ENCODE results near the gene ARL6IP1.
"Not testable (repeated sequence)": the region's sequence is repeated elsewhere in the genome, so short reads cannot be mapped to it uniquely, and the experiment has no call there.

Gene ARL6IP1

DNA sequence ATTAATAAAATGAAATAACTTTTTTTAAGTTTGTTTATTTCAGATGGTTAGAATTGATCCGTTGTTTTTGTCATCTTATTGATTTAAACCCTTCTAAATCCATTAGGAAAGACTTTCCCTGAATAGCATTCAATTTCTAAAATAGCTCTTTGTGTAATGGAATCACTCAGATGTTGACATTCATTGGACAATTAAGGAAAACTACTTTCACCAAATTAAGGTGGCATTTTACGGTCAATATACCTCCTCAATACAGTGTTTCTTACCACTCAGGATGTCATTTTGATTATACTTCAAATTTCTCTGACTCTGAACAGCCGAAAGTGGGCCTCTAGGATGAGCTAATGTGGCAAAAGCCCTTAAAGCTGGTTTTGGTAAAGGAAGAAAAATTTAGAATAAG, 1.8 kb downstream of the ARL6IP1 start:
- no peak for DNase-seq (ENCODE audit: low read depth)

DNA sequence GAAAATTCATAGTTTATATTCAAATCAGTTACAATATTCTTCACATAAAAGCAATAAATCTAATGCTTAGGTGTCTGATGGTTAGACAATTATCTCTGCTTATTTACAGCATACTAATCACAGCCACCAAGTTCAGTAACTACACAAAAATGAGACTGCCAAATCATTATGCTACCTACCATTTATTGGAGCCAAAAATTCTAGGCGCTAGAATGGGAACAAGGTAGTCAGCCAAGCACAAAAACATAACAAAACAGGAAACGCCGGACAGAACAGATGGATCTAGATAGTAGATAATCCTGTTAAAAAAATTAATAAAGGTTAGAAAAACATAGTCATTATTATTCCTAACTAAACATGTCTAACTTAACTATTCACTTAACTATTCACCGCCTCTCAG, 3.6 kb downstream of the ARL6IP1 start:
- no peak for DNase-seq (ENCODE audit: low read depth)

DNA sequence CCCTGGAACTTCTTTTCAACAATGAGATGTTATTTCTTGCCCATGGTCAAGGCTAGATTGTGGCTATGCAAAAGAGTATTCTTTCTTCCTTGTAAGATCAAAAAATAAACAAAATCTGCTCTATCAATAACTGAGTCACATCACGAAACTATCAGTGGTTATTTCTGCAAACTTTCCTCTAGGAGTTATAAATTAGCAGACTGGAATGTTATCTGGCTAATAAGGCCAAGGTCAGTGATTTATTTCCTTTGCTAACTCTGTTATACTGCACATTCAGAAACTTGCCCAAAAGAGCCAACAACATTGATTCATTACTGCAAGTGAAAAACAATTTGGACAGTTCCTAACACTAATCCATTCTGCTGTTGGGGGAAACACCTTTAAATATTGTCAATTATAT, 5.0 kb downstream of the ARL6IP1 start:
- DNase-seq (ENCODE audit: low read depth), result no peak

DNA sequence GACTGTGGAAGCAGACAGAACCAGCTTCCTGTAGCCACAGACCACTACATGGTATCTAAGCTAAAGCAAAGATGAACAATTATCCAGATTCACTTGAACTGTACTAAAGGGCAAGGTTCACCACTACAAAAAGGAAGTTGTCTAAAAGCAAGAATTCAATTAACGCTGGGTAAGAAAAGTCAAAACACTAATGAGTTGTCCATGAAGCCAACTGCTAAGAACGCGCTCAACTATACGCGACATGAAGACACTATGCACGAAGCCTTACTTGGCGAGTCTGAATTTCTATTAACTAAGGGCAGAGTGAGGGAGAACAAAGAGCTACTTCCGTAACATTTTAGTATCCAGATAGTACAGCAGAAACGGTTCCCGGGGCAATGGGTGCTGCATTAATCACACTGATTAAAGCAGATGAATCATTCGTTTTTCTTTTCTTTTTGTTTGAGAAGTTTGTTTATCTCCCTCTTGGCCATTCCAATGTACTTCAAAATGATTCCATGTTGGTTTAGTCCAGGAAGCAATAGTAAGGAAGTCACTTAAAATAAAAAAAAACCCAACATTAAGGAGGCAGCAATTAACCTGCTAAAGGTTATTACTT, 8.4 kb downstream of the ARL6IP1 start:
- no peak for DNase-seq (ENCODE audit: low read depth)

DNA sequence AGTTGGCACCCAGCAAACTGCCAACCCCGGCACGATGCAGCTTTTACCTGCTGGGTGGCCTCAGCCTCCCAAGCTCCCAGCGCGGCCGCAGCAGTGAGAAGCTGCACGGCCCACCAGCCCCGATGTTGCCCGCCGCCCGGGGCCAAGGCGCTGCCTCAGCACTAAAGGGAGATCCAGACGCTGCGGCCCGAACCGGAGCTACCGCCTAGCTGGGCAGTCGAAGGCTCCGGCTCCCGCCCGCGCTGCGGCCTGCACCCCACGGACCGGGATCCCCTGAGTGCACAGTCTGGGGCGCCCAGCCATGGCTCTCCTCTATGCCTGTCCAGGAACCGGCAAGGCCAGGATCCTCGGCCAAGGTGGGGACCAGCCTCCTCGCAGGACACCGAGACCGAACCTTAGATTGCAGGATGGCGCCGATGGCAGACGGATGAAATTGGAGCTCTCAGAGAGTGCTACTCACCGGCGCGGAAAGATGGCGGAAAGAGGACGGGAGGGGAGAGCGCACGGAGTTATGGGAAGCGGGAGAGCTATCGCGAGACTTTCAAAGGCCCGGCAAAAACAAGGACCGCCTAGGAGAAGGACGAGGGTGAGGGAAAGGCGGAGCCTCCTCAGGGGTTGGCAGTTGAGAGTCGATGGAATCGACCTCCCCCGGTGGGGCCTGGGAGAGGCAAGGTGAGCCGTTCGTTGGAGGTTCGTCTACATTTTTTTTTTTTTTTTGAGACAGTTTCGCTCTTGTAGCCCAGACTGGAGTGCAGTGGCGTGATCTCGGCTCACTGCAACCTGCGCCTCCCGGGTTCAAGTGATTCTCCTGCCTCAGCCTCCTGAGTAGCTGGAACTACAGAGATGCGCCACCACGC, 11.3 kb downstream of the ARL6IP1 start, which contains the start of gene RPS15A:
RPS15A (minus strand) TSS at position 485 of the 857 bp plus-strand sequence. CDS start 1,221 bp downstream, outside the sequence.
- peak; percentile 83 for DNase-seq (ENCODE audit: low read depth)

DNA sequence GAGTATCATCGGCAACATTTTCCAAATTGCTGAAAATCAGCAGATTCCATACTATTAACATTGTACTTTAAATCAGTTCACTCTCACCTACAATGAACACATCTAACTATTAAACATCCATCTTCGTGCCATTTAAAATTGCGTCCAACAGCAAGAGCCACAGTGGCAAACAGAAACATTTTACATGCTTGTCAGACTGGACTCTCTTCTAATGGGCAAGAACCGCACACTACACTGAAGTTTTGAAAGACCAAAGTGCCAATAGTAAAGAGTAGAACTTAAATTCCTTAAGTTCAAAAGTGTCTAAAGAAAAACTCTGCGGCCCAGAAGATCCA, 11.9 kb downstream of the ARL6IP1 start:
- no peak for DNase-seq (ENCODE audit: low read depth)

DNA sequence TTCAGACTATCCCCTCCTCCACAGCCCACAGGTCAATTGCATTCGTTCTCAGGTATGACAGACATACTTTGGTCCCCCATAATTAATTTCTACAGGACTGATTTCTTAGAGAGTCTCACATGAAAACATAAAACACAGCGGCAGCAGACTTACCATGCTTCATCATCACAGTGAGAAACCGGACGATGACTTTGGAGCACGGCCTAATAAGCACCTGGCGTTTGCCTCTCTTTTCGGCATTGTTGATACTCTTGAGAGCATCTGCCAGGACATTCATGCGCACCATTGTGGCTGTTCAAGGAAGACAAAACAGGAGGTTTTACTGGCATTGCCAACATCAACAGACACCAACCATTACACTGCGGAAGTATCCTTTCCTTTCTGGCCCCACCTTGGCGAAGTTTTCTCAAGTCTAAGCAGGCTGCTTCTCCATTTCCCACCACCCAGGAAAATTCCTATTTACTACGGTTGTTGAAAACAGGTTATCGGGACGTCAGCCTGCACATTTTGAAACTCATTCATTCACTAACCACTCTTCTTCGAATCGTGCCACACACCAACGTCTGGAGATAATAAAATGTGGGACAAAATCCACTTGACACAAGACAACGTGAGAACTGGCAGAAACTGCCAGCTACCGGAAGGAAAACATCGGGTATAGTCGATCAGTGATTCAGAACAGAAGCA, 12.4 kb downstream of the ARL6IP1 start:
- DNase-seq (ENCODE audit: low read depth), result no peak

DNA sequence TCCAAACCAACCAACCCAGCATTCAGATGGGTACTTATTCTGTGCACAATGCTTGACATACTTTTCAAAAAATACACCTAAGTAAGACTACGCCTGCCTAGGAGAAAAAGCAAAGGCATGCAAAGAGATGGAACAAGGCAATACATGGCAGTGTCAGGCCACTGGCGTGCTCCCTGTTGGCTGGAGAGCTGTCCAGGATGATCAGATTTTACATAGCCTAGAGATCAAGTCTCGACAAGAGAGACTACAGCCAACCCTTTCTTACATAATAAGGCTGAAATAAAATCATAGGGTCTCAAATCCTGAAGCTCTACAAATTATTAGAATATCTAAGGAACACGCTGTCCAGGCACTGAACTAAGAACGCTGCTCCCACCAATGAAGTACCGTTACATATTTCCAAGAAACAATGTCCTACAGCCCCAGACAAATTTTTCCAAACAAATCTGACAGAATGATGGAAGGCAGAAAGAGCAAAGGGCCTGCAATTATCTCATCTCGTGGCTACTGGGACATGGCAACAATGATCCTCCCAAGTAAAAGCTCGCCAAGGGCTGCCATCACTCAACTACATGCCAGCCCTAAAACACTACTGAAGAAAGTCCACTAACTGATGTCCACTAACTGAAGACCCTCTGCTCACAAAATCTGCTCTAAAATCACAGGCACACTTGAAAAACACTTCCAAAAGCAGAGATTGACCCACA, 16.3 kb downstream of the ARL6IP1 start:
- DNase-seq (ENCODE audit: low read depth), result no peak

DNA sequence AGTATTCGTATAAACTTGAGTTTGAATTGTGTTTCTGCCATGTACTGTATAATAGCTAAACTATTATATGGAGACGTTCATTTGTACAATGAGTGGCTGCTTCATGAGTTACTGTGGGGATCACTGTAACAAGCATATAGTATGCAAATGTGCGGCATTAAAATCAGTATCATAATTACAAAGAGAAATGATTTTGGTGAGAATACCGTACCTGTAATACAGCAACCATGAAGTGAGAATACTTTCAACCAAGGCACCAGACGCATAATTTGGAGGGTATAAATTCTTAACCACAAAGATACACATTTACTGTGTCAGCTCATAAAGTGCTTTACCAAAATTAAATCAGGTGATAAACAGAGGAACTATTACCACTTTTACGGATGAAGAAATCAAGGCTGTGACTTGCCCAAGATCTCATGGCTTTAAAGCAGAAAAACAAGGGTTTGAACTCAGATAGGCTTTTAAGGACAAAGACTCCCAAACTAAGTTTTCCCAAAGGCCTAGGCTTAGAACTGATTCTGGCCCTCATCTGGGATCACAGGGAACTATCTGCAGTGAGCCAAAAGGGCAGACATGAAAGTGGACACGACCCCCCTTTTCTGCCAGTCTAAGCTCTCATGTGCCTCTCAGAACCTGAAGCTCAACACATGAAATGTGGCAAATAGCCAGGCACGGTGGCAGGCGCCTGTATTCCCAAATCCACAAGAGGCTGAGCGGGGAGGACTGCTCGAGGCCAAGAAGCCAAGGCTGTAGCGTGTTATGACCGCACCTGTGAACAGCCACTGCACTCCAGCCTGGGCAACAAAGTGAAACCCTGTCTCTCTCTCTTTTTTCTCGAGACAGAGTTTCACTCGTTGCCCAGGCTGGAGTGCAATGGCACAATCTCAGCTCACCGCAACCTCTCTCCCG, 17.7 kb downstream of the ARL6IP1 start:
- no peak for DNase-seq (ENCODE audit: low read depth)

DNA sequence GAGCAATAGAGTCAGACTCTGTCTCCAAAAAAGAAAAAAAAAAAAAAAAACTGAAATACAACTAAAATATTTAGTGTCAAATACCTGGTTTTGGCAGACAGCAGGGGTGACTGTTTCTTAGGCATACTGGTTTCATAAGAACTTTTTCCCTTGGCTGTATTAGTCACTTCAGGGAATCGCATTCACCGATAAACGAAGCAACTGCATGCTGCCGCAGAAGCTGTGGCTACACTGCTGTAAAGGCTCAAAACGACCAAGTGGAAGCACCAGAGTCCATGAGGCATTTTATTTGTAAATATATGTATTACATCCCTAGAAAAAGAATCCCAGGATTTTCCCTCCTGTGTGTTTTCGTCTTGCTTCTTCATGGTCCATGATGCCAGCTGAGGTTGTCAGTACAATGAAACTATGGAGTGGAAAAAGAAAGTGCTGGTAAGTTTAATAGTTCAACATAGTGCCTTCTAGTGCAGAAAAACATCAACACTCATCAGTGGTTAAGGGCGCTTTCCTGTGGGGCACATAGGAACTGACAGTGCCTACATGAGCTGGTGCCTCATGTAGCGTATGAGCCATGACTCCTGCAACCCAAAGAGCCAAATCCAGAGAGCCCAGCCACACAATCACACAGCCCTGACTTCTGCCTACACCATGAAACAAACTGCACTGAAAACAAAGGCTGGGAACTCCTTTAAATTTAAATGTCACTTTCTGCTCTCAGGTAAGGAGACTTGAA, 18.5 kb downstream of the ARL6IP1 start:
- DNase-seq (ENCODE audit: low read depth), result no peak

DNA sequence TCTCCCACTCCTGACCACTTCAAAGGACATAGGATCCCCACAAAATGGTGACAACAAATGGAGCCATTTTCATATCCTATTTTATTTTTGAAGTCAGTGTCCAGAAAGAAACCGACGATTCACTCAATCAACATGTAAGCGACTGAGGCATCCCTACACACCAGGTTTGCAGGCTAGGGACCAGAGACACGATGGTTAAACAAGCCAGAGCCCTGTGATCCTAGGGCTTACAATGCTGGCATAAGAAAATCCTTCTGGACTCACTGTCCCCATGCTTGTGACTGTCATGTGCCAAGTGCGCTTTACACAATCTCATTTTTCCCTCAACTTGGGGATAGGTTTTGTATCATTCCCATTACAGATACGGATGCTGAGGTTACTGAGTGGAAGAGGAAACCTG, 20.1 kb downstream of the ARL6IP1 start:
- DNase-seq (ENCODE audit: low read depth), result not testable (repeated sequence)

DNA sequence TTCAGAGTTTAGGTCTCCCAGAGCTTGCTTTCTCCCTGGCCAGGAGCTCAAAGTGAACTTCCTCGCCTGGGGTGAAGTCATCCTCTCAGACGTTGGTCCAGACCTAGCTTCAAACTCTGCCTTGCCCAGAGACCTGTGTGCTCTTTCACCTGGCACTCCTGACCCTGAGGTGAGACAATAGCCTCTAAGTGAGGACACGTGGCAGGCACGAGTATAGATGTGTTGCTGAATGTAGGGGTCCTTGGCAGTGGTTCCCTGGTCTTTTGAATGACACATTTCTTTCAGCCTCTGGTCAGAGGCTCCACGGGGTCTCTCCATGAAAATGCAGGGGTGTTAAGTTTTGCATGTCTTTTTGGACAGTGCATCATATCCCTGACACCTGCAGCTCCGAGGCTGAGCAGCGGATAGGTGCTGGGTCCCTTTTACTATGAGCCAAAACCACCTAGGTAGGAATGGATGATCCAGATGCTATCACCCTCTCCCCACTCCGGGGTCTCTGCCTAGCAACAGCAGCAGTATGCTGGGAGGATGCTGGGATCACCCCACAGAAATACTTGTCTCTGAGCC, 20.8 kb downstream of the ARL6IP1 start:
- not testable (repeated sequence) for DNase-seq (ENCODE audit: low read depth)

DNA sequence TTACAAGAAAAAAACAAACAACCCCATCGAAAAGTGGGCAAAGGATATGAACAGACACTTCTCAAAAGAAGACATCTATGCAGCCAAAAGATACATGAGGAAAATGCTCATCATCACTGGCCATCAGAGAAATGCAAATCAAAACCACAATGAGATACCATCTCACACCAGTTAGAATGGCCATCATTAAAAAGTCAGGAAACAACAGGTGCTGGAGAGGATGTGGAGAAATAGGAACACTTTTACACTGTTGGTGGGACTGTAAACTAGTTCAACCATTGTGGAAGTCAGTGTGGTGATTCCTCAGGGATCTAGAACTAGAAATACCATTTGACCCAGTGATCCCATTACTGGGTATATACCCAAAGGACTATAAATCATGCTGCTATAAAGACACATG, 23.7 kb downstream of the ARL6IP1 start:
- not testable (repeated sequence) for DNase-seq (ENCODE audit: low read depth)

DNA sequence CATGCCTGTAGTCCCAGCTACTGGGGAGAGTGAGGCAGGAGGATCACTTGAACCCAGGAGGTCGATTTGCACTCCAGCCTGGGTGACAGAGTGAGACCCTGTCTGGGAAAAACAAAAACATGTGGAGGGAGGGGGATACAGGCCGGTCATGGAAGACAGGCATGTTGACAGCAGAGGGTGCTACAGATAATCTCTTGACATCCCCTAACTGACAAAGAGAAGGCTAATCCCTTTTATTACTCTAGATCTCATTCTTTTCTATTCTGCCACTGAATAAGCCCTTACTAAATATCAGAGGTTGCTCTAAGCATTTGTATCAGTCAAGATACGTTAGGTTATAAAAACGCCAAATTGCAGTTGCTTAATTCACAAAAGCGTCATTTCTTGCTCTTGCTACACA, 25.0 kb downstream of the ARL6IP1 start:
- not testable (repeated sequence) for DNase-seq (ENCODE audit: low read depth)

DNA sequence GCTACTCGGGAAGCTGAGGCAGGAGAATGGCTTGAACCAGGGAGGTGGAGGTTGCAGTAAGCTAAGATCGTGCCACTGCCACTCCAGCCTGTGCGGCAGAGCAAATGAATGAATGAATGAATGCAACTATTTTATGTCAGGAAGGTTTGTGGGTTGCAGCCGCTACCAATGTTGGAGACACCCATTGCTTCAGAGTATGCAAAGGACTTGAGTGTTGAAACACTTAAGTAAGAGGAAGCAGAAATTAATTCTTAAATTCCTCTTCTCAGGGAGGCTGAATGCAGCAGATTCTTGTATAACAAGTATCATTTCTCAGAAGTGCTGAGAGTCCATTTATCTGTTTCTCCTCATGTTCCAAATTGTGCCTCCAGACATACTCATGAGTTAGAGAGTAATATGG, 26.7 kb downstream of the ARL6IP1 start:
- not testable (repeated sequence) for DNase-seq (ENCODE audit: low read depth)

DNA sequence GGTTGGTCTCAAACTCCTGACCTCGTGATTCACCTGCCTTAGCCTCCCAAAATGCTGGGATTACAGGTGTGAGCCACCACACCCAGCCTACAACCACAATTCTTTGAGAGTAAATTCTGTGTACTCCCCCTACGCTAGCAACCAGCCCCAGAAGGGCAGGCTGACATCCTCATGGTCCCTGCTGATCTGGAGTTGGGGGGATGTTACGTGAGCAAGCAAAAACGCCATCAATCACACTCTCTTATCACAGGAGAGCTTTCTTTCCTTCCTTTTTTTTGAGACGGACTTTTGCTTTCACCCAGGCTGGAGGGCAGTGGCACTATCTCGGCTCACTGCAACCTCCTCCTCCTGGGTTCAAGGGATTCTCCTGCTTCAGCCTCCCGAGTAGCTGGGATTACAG, 29.2 kb downstream of the ARL6IP1 start:
- DNase-seq (ENCODE audit: low read depth), result not testable (repeated sequence)

DNA sequence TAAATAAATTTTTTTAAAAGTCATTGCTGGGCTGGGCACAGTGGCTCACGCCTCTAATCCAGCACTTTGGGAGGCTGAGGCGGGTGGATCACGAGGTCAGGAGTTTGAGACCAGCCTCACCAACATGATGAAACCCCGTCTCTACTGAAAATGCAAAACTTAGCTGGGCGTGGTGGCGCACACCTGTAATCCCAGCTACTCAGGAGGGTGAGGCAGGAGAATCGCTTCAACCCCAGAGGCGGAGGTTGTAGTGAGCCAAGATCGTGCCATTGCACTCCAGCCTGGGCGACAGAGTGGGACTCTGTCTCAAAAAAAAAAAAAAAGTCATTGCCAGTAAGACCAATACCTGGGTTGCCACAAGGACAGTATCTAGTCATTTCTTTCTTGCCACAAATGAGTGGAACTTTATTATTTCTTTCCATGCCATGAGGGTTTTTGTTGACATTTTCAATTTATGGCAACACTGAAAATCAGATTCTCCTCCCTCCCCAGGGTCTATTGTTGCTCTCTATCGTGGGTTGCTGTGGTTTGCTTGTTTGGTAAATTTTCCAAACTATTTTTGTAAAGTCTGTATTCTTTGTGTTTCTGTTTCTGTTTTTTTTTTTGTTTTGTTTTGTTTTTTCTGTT, 30.9 kb downstream of the ARL6IP1 start:
- DNase-seq (ENCODE audit: low read depth), result not testable (repeated sequence)

DNA sequence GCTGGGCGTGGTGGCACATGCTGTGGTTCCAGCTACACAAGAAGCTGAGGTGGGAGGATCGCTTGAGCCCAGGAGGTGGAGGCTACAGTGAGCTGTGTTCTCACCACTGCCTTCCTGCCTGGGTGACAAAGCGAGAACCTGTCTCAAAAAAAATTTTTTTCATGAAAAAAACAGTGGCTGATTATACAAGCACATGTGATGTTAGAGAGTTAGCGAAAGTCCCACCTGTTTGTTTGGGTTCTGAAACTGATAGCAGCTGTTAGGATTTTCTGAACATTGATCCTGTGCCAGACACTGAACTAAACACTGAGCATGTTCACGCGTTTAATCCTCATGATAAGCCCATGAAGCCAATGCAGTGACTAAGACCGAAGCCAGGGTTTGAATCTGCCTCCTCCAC, 34.1 kb downstream of the ARL6IP1 start:
- DNase-seq (ENCODE audit: low read depth), result peak; percentile 16

DNA sequence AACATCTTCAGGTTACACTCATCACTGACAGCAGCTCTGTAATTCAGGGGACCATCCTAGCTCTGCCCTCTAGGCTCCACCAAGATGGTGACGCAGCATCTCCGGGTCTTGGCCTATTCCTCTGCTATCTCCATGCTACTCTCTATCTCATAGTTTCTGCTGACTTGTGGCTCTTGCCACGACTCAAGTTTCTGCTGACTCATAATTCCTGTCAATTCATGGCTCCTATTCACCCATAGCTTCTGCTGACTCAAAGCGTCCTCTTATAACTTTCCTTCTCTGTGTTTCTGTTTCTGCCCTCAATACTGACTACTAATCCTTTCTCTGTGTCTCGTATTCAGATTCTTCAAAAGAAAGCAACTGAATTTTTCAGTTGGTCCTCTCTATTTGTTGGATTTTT, 38.6 kb downstream of the ARL6IP1 start:
- DNase-seq (ENCODE audit: low read depth), result not testable (repeated sequence)

All from activated T-helper 1 cell treated with Interleukin-2 at 50 U/mL for 16 hours (primary cell).